ENCODE measurements around the gene DBF4B.

The DBF4B gene

GRCh38 chr17:44794851-44795413, 86.5 kb downstream of the DBF4B start:
- peak; percentile 39 for TF ChIP-seq SPI1 (IDR thresholded peaks at IDR 0.05; ENCODE audit: low read depth, low read length)
- no peak for TF ChIP-seq TAF1 (IDR thresholded peaks at IDR 0.05; ENCODE audit: low read depth, low read length)
- FAIRE-seq (no peak), DNase-seq (ENCODE audit: insufficient read length, low spot score) (no peak)

GRCh38 chr17:44795421-44795820, 87.0 kb downstream of the DBF4B start:
- FAIRE-seq (no peak), DNase-seq (ENCODE audit: insufficient read length, low spot score) (no peak)
- no peak for TF ChIP-seq POU2F2 (IDR thresholded peaks at IDR 0.05; ENCODE audit: low read depth, low read length)

DNA sequence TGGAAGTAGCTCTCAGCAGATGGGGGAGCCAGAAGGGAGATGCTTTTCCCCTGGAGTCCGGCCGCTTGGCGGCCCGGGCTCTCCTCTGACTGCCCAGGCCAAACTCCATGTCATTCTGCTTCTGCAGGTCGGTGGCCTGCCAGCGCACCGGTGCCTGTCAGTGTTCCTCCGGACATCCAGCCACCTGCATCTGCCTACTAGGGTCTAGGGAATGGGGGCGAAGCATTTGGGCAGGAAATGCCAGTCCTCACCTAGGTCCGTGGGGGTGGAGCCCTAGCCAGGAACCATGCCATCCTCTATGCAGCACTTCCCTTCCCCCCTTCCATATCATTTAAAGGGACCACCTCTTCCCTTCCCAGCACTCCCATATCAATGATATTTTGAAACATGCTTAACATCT, 87.5 kb downstream of the DBF4B start:
- DNase-seq (ENCODE audit: insufficient read length, low spot score) (no peak), FAIRE-seq (no peak)
- TF ChIP-seq TAF1 (IDR thresholded peaks at IDR 0.05; ENCODE audit: low read depth, low read length) (no peak), POLR2AphosphoS5 (IDR thresholded peaks at IDR 0.05; ENCODE audit: low read depth, low read length) (no peak), POU2F2 (IDR thresholded peaks at IDR 0.05; ENCODE audit: low read depth, low read length) (no peak), SPI1 (IDR thresholded peaks at IDR 0.05; ENCODE audit: low read depth, low read length) (no peak), POLR2A (IDR thresholded peaks at IDR 0.05; ENCODE audit: low read depth, low read length) (no peak), PAX5 (IDR thresholded peaks at IDR 0.05; ENCODE audit: insufficient read depth, low read length, severe bottlenecking) (no peak)

- TF ChIP-seq PAX5 (IDR thresholded peaks at IDR 0.05; ENCODE audit: insufficient read depth, low read length, severe bottlenecking) (no peak), POLR2AphosphoS5 (IDR thresholded peaks at IDR 0.05; ENCODE audit: low read depth, low read length) (no peak), POLR2A (IDR thresholded peaks at IDR 0.05; ENCODE audit: low read depth, low read length) (no peak), POU2F2 (IDR thresholded peaks at IDR 0.05; ENCODE audit: low read depth, low read length) (no peak), TAF1 (IDR thresholded peaks at IDR 0.05; ENCODE audit: low read depth, low read length) (no peak), SPI1 (IDR thresholded peaks at IDR 0.05; ENCODE audit: low read depth, low read length) (no peak)
- FAIRE-seq: no peak
These were observed 88.3 kb downstream of the DBF4B start for GRCh38 chr17:44796731-44797130.

GRCh38 chr17:44797802-44798201, 89.3 kb downstream of the DBF4B start:
- FAIRE-seq: no peak
- no peak for TF ChIP-seq POLR2AphosphoS5 (IDR thresholded peaks at IDR 0.05; ENCODE audit: low read depth, low read length)
- TF ChIP-seq TAF1 (IDR thresholded peaks at IDR 0.05; ENCODE audit: low read depth, low read length): no peak
- TF ChIP-seq SPI1 (IDR thresholded peaks at IDR 0.05; ENCODE audit: low read depth, low read length): no peak
- no peak for TF ChIP-seq POLR2A (IDR thresholded peaks at IDR 0.05; ENCODE audit: low read depth, low read length)
- no peak for TF ChIP-seq PAX5 (IDR thresholded peaks at IDR 0.05; ENCODE audit: insufficient read depth, low read length, severe bottlenecking)
- no peak for TF ChIP-seq POU2F2 (IDR thresholded peaks at IDR 0.05; ENCODE audit: low read depth, low read length)
- DNase-seq (ENCODE audit: insufficient read length, low spot score): no peak

More at GRCh38 chr17:44796731-44797130, 88.3 kb downstream of the DBF4B start:
- no peak for DNase-seq (ENCODE audit: insufficient read length, low spot score)

DNA sequence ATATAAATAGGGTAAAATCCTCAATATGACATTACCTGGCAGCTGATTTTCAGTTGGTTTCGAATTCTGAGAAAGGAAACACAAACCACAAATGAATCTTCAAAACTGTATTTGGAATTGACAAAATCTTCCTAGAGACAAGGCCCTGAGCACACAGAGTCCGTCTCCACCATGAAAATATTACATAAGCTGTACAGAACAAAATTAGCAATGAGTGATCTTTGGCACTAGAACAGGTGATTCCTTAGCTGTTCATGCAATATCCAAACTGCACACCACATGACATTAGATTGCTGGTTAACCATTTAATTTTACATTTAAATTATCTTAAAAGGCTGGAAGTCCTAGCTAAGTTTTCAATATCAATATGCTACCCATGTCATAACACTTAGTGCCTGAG, 89.9 kb downstream of the DBF4B start:
- DNase-seq (ENCODE audit: insufficient read length, low spot score) (no peak), FAIRE-seq (no peak)
- TF ChIP-seq POLR2AphosphoS5 (IDR thresholded peaks at IDR 0.05; ENCODE audit: low read depth, low read length): no peak
- TF ChIP-seq SPI1 (IDR thresholded peaks at IDR 0.05; ENCODE audit: low read depth, low read length): no peak
